Measurements from ENCODE around the gene FAM83G.
"Not testable (repeated sequence)": the region's sequence is repeated elsewhere in the genome, so short reads cannot be mapped to it uniquely, and the experiment has no call there.

The FAM83G gene

GRCh38 chr17:18950944-18951905 is 53.3 kb downstream of the FAM83G start:
- no peak for DNase-seq (ENCODE audit: low read depth in 2 of 2)

GRCh38 chr17:18950346-18950745 is 54.2 kb downstream of the FAM83G start:
- DNase-seq (ENCODE audit: low read depth in 2 of 2) = no peak

- DNase-seq (ENCODE audit: low read depth in 2 of 2) = no peak
Observed at GRCh38 chr17:18949566-18949965, 55.0 kb downstream of the FAM83G start.

- DNase-seq (ENCODE audit: low read depth in 2 of 2) = no peak
Observed at GRCh38 chr17:18948476-18949006, 56.0 kb downstream of the FAM83G start.

- no peak for DNase-seq (ENCODE audit: low read depth in 2 of 2)
Observed at GRCh38 chr17:18947866-18948265, 56.7 kb downstream of the FAM83G start.

GRCh38 chr17:18946536-18946935 is 58.0 kb downstream of the FAM83G start:
- DNase-seq (ENCODE audit: low read depth in 2 of 2) = no peak

- DNase-seq (ENCODE audit: low read depth in 2 of 2) = no peak
Observed at GRCh38 chr17:18944646-18945045, 59.9 kb downstream of the FAM83G start.

- no peak for DNase-seq (ENCODE audit: low read depth in 2 of 2)
Observed at GRCh38 chr17:18938692-18939023, 65.9 kb downstream of the FAM83G start.

GRCh38 chr17:18937981-18938691 is 66.4 kb downstream of the FAM83G start:
- DNase-seq (ENCODE audit: low read depth in 2 of 2) = no peak

- DNase-seq (ENCODE audit: low read depth in 2 of 2) = no peak
Observed at GRCh38 chr17:18933102-18934058, 71.2 kb downstream of the FAM83G start.

GRCh38 chr17:18932360-18933055 is 72.1 kb downstream of the FAM83G start:
- no peak for DNase-seq (ENCODE audit: low read depth in 2 of 2)

GRCh38 chr17:18928628-18929125 is 75.9 kb downstream of the FAM83G start:
- no peak for DNase-seq (ENCODE audit: low read depth in 2 of 2)

GRCh38 chr17:18925187-18925586 is 79.4 kb downstream of the FAM83G start:
- DNase-seq (ENCODE audit: low read depth in 2 of 2) = no peak

- DNase-seq (ENCODE audit: low read depth in 2 of 2) = not testable (repeated sequence)
Observed at GRCh38 chr17:18922596-18922995, 82.0 kb downstream of the FAM83G start.

GRCh38 chr17:18921912-18922451 is 82.6 kb downstream of the FAM83G start:
- no peak for DNase-seq (ENCODE audit: low read depth in 2 of 2)

- DNase-seq (ENCODE audit: low read depth in 2 of 2) = no peak
Observed at GRCh38 chr17:18921485-18921884, 83.1 kb downstream of the FAM83G start.

GRCh38 chr17:18920911-18921441 is 83.6 kb downstream of the FAM83G start:
- DNase-seq (ENCODE audit: low read depth in 2 of 2) = no peak

- DNase-seq (ENCODE audit: low read depth in 2 of 2) = no peak
Observed at GRCh38 chr17:18919963-18920362, 84.6 kb downstream of the FAM83G start.

Data from stimulated activated CD8-positive, alpha-beta memory T cell treated with anti-CD3 and anti-CD28 coated beads, Interleukin-7, amount 100 ng/mL, for 4 hours (primary cell).